Sigmoid colon (tissue), 7 donors: ENCODE results near the gene RASSF7. TPM values are rescaled to one million over a fixed set of nuclear protein-coding genes. Genes with fewer than 3 reads are reported as not detected.
A peak's percentile ranks its signal among the peaks of the same experiment; 100 is the strongest.

Experiments used
- DNase-seq: peaks from one replicate; pipeline ENCODE4 v3.0.0-alpha.2; 2019
- H3K27ac ChIP-seq, 4 donors: fragments of 200-600 bp; sonication (generic); one replicate each; pipeline ENCODE4 v1.5.1; 2016 to 2019; ENCODE audit warnings: mild to moderate bottlenecking in 1 of 4
- H3K27me3 ChIP-seq, 3 donors: fragments of 200-600 bp; sonication (generic); one replicate each; pipeline ENCODE4 v1.5.1; 2019; ENCODE audit warnings: mild to moderate bottlenecking in 1 of 3
- H3K36me3 ChIP-seq, 4 donors: fragments of 200-600 bp; sonication (generic); one replicate each; pipeline ENCODE4 v1.5.1; 2016 to 2019
- H3K4me1 ChIP-seq, 4 donors: fragments of 200-600 bp; sonication (generic); one replicate each; pipeline ENCODE4 v1.5.1; 2017 to 2019
- H3K4me3 ChIP-seq, 4 donors: fragments of 200-600 bp; sonication (generic); one replicate each; pipeline ENCODE4 v1.5.1; 2017 to 2019; ENCODE audit warnings: mild to moderate bottlenecking in 2 of 4, moderate library complexity in 1 of 4
- H3K9me3 ChIP-seq, 4 donors: fragments of 200-600 bp in 3 of 4; sonication (generic) in 3 of 4; one replicate each; pipeline versions ENCODE4 v1.5.1 to v1.6.1; 2013 to 2019
- EP300 ChIP-seq, 4 donors: sonication (generic); formaldehyde crosslinking; IDR thresholded peaks; one replicate each; pipeline ENCODE4 v1.6.1; 2017; ENCODE audit warnings: antibody characterized with exemption in 4 of 4
- POLR2A ChIP-seq, 2 donors: fragments of 450-650 bp; IDR thresholded peaks; one replicate each; pipeline ENCODE4 v1.6.1; 2016; ENCODE audit warnings: antibody characterized with exemption in 2 of 2, mild to moderate bottlenecking in 2 of 2, moderate library complexity in 2 of 2
- POLR2AphosphoS5 ChIP-seq, 4 donors: sonication (generic); formaldehyde crosslinking; IDR thresholded peaks; one replicate each; pipeline ENCODE4 v1.6.1; 2017; ENCODE audit warnings: antibody characterized with exemption in 4 of 4
- WGBS, 2 donors: extraction: QIAGEN DNeasy Blood & Tissue Kit; methylation state at CpG; one replicate each; pipeline ENCODE4 v1.1.7; 2013; 5-methylcytosine and 5-hydroxymethylcytosine counted together
- intact Hi-C: fragments of 100-400 bp; cut with DNase I; formaldehyde crosslinking; loops from one replicate; pipeline ENCODE4 v1.15.1; 2023
- polyA plus RNA-seq, 3 donors: library from polyadenylated mRNA; stranded (reverse); fragments of 200-250 nt; gene quantifications; one replicate each; pipeline ENCODE4 v1.2.3, GENCODE V29; 2013
- total RNA-seq, 4 donors: library from RNA; depleted of rRNA; stranded (reverse); fragments of >200 nt; gene quantifications; one replicate each; pipeline ENCODE4 v1.1.0, GENCODE V29; 2016
- TF ChIP-seq, protein P1 (sequence below), 4 experiments: fragments of 450-650 bp in 3 of 4; fragments of 200-600 bp in 1 of 4; IDR thresholded peaks; one replicate each; pipeline ENCODE4 v1.5.1; 2016 to 2019; ENCODE audit warnings: antibody characterized with exemption in 4 of 4, mild to moderate bottlenecking in 3 of 4, moderate library complexity in 2 of 4
- donor health status: healthy with polysubstance abuse.
- donor health status: Bipolar disorder and iron deficiency.
- donor health status: healthy.

The RASSF7 gene, protein sequence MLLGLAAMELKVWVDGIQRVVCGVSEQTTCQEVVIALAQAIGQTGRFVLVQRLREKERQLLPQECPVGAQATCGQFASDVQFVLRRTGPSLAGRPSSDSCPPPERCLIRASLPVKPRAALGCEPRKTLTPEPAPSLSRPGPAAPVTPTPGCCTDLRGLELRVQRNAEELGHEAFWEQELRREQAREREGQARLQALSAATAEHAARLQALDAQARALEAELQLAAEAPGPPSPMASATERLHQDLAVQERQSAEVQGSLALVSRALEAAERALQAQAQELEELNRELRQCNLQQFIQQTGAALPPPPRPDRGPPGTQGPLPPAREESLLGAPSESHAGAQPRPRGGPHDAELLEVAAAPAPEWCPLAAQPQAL
- total RNA-seq (1 to 10 TPM; 3.0 to 5.4 (median 3.8) TPM), polyA plus RNA-seq (100 to 1,000 TPM in 1 of 3 donors, 10 to 100 TPM in 2; 72.4 to 122 (median 94.9) TPM)

- whole genome bisulfite sequencing, 2 donors, result 1 to 3% methylated on average over 95 of the region's 95 CpGs
- TF ChIP-seq POLR2AphosphoS5 (IDR thresholded peaks at IDR 0.05) (peak in 1 of 4 donors; percentile 30), EP300 (IDR thresholded peaks at IDR 0.05) (no peak), POLR2A (IDR thresholded peaks at IDR 0.05) (peak in 1 of 2 donors; percentile 48)
- TF ChIP-seq, protein P1, sequence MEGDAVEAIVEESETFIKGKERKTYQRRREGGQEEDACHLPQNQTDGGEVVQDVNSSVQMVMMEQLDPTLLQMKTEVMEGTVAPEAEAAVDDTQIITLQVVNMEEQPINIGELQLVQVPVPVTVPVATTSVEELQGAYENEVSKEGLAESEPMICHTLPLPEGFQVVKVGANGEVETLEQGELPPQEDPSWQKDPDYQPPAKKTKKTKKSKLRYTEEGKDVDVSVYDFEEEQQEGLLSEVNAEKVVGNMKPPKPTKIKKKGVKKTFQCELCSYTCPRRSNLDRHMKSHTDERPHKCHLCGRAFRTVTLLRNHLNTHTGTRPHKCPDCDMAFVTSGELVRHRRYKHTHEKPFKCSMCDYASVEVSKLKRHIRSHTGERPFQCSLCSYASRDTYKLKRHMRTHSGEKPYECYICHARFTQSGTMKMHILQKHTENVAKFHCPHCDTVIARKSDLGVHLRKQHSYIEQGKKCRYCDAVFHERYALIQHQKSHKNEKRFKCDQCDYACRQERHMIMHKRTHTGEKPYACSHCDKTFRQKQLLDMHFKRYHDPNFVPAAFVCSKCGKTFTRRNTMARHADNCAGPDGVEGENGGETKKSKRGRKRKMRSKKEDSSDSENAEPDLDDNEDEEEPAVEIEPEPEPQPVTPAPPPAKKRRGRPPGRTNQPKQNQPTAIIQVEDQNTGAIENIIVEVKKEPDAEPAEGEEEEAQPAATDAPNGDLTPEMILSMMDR (IDR thresholded peaks at IDR 0.05), result no peak
- DNase-seq, result peak; percentile 93
- Histone ChIP-seq H3K9me3 (no peaks in the 10 kb centered on the region), H3K27ac (peak within 1 kb of the TSS; percentile 3 to 59 (median 54)), H3K4me1 (peaks cover 0 to 22% (median 20%) of the 10 kb centered on the region in 4 donors), H3K4me3 (peak within 1 kb of the TSS; percentile 38 to 74 (median 68)), H3K36me3 (no peaks in the 10 kb centered on the region), H3K27me3 (peaks cover 25 to 41% (median 38%) of the 10 kb centered on the region in 3 donors)
- intact Hi-C loops, result no loop called here
Measured at GRCh38 chr11:560305-561147, at the start of gene RASSF7, which contains the start of gene LMNTD2. Gene RASSF7 (plus strand): TSS chr11:560970. CDS start chr11:561769, 799 bp downstream. Gene LMNTD2 (minus strand): TSS chr11:560738. CDS start chr11:560716, 22 bp downstream.

DNA sequence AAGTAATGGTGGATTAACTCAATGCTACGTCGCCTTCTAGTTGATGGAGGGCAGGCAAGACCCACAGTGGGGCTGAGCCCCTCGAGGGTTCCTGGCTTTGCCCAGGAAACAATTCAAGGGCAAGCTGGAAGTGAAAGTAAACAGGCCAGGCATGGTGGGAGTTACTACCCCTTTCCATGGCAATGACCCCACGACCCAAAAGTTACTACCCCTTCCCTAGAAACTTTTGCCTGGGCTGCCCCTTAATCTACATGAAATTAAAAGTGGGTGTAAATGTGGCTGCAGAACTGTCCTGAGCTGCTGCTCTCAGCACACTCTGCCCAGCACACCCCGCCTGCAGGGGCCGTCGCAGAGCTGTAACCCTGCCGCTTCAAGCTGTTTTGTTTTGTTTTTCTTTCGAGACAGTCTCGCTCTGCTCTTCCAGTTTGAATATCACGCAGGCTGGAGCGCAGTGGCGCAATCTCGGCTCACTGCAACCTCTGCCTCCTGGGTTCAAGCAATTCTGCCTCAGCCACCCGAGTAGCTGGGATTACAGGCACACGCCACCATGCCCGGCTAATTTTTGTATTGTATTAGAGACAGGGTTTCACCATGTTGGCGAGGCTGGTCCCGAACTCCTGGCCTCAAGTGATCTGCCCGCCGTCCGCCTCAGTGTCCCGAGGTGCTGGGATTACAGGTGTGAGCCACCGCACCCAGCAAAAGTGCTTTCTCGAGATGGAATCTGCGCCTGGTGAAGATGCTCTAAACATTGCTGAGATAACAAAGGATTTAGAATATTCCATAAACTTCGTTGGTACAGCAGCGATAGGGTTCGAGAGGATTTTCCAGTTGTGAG is 47.8 kb upstream of the RASSF7 start:
- intact Hi-C loops, result no loop called here
- TF ChIP-seq POLR2AphosphoS5 (IDR thresholded peaks at IDR 0.05) (no peak), EP300 (IDR thresholded peaks at IDR 0.05) (no peak), POLR2A (IDR thresholded peaks at IDR 0.05) (no peak)
- TF ChIP-seq, protein P1 (IDR thresholded peaks at IDR 0.05), result no peak

GRCh38 chr11:514606-515005 is 46.2 kb upstream of the RASSF7 start:
- no peaks in the 10 kb centered on the region for H3K9me3 ChIP-seq
- intact Hi-C loops, result no loop called here
- H3K36me3 ChIP-seq, result peaks cover 0 to 29% (median 0%) of the 10 kb centered on the region in 4 donors
- H3K4me3 ChIP-seq, result no peak overlapping the region
- 94% methylated on average over 10 of the region's 10 CpGs for WGBS, 2 donors
- peaks cover 0 to 9% (median 4%) of the 10 kb centered on the region in 4 donors for H3K4me1 ChIP-seq
- TF ChIP-seq POLR2A (IDR thresholded peaks at IDR 0.05), result no peak
- TF ChIP-seq, protein P1 (IDR thresholded peaks at IDR 0.05), result no peak
- no peak overlapping the region for H3K27ac ChIP-seq
- no peaks in the 10 kb centered on the region for H3K27me3 ChIP-seq
- no peak for DNase-seq

More for the DNA sequence above, 47.8 kb upstream of the RASSF7 start:
- no peak for DNase-seq
- Histone ChIP-seq H3K9me3 (no peaks in the 10 kb centered on the region), H3K4me1 (peaks cover 0 to 4% (median 3%) of the 10 kb centered on the region in 4 donors), H3K4me3 (no peak overlapping the region), H3K27me3 (no peaks in the 10 kb centered on the region), H3K27ac (no peak overlapping the region), H3K36me3 (peaks cover 0 to 34% (median 0%) of the 10 kb centered on the region in 4 donors)
- 92 to 94% methylated on average over 29 of the region's 29 CpGs for WGBS, 2 donors

- Histone ChIP-seq H3K4me1 (peaks cover 0 to 9% (median 4%) of the 10 kb centered on the region in 4 donors), H3K9me3 (no peaks in the 10 kb centered on the region), H3K36me3 (peaks cover 0 to 24% (median 0%) of the 10 kb centered on the region in 4 donors), H3K27ac (no peak overlapping the region), H3K27me3 (no peaks in the 10 kb centered on the region), H3K4me3 (no peak overlapping the region)
- TF ChIP-seq EP300 (IDR thresholded peaks at IDR 0.05) (no peak), POLR2A (IDR thresholded peaks at IDR 0.05) (no peak), POLR2AphosphoS5 (IDR thresholded peaks at IDR 0.05) (no peak)
- TF ChIP-seq, protein P1 (IDR thresholded peaks at IDR 0.05), result no peak
- intact Hi-C loops, result no loop called here
- 94 to 96% methylated on average over 6 of the region's 6 CpGs for WGBS, 2 donors
- no peak for DNase-seq
Measured at GRCh38 chr11:515131-515530, 45.6 kb upstream of the RASSF7 start.
